Measurements from ENCODE around the gene GSTA3.
"Not testable (repeated sequence)": the region's sequence is repeated elsewhere in the genome, so short reads cannot be mapped to it uniquely, and the experiment has no call there.

The GSTA3 gene

DNA sequence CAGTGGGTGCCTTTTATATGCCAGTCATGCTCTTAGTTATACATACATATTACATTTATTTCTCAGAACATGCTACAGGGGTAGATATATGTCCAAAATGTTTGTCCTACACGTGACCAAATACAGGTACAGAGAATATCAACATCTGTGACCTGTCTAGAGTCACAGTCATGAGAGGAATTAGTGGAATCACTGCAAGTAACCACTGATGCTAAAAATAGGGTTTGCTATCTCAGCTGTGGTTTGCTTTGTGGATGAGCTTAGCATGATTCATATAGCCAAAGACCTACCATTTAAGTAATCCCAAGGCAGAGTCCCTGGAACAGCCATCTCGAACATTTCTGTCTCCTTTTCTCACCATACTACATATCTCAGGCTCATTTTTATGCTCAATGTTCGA lies 32.3 kb downstream of the GSTA3 start:
- peak; percentile 78 to 91 for DNase-seq (ENCODE audit: low read depth in 2 of 2)
- no peak overlapping the region for H3K4me3 ChIP-seq (replicated peaks in 1 of 2; ENCODE audit: low read depth in 2 of 2, low read length in 2 of 2)
- TF ChIP-seq CTCF (IDR thresholded peaks at IDR 0.05; ENCODE audit: low read depth, low read length): no peak

DNA sequence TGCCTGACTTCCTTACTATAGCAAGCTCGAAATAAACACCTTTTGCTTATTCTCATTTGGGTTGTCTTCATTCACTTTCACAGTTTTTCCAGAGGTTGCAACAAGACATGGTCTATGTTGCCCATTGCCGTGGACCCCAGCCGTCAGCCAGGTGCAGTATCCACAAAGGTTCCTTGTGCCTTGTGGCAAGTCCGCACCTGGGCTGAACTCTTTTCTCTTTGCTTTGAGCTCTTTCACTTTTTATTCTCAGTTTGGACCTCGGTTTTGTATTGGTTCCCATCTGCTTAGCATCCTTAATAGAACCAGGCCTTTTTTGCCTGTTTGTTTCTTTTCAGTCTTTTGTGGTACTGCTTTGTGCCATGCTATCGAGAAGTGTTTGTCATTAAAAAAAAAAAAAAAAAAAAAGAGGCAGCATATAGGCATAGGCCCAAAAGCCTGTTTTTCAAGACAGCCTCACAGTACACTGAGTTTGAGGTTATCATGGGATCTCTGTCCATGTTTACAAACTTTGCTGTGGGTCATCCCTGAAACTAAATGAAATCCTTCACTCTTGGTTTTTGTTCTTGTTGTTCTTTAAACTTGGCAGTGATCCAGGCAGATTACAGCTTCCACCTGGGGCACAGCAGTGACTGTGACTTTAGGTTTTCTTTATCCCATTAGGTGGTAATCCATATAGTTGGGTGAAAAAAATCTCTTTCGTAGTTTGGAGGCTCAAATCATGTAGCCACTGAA lies 33.3 kb downstream of the GSTA3 start:
- DNase-seq (ENCODE audit: low read depth in 2 of 2): peak in 1 of 2 donors; percentile 3
- no peak for TF ChIP-seq CTCF (IDR thresholded peaks at IDR 0.05; ENCODE audit: low read depth, low read length)
- no peak overlapping the region for H3K4me3 ChIP-seq (replicated peaks in 1 of 2; ENCODE audit: low read depth in 2 of 2, low read length in 2 of 2)

GRCh38 chr6:52872031-52872430 lies 37.5 kb downstream of the GSTA3 start:
- TF ChIP-seq CTCF (IDR thresholded peaks at IDR 0.05; ENCODE audit: low read depth, low read length): no peak
- DNase-seq (ENCODE audit: low read depth in 2 of 2): no peak

DNA sequence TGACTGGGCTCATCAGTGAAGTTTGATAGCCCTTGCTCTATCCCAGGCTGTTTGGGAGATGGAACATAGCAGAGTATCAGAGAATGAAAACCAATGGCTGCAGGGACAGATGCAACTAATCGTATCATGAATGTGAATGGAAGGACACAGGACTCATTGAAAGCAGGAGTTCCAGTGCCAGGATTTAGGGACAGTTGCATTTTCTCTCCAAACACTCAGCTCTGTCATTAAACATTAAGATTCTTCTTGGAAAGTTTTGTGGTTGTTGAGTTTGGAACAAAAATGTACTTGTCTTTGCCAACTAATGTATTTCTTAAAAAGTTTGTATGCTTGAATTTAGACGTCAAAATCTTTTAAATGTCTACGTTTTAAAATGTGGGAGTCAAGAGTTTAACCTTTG lies 37.9 kb downstream of the GSTA3 start:
- TF ChIP-seq CTCF (IDR thresholded peaks at IDR 0.05; ENCODE audit: low read depth, low read length): no peak
- no peak overlapping the region for H3K4me3 ChIP-seq (replicated peaks in 1 of 2; ENCODE audit: low read depth in 2 of 2, low read length in 2 of 2)
- DNase-seq (ENCODE audit: low read depth in 2 of 2): no peak

More at GRCh38 chr6:52872031-52872430, 37.5 kb downstream of the GSTA3 start:
- H3K4me3 ChIP-seq (replicated peaks in 1 of 2; ENCODE audit: low read depth in 2 of 2, low read length in 2 of 2): no peak overlapping the region

DNA sequence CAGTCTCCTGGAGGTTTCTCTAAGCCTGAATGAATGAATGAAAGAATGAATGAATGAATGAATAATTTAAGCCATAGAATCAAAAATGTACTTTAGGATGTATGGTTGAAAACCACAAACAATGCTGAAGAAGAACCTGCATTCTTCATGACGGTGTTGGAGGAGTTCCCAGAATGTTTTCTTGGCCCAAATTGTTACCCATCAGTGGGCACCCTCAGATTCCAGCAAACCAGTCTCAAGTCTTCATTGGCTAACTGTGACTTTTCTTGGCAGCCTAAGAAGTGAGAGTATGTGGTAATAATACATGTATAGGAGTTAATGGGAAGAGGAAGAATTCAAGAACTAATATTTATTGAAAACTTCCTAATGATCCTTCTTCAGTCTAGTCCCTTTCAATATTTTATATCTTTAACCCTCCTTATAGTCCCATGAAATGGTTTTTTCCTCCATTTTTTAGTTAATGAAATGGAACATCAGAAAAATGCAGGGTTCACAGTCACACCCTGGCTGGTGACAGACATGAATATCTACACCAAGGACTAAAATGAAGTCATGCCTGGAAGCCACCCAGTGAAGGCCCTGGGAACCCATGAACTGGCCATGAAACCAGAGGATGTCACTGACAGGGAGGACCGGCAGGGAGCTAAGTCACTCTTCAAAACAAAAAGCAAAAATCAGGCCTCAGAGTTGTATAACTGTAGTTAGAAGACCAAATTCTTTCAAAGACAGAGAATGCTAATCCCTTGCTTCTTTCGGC lies 39.0 kb downstream of the GSTA3 start:
- DNase-seq (ENCODE audit: low read depth in 2 of 2): peak in 1 of 2 donors; percentile 68
- not testable (repeated sequence) for H3K4me3 ChIP-seq (replicated peaks in 1 of 2; ENCODE audit: low read depth in 2 of 2, low read length in 2 of 2)

- DNase-seq (ENCODE audit: low read depth in 2 of 2); H3K4me3 ChIP-seq (replicated peaks in 1 of 2; ENCODE audit: low read depth in 2 of 2, low read length in 2 of 2): not testable (repeated sequence)
Measured at GRCh38 chr6:52868899-52869298, 40.6 kb downstream of the GSTA3 start.

DNA sequence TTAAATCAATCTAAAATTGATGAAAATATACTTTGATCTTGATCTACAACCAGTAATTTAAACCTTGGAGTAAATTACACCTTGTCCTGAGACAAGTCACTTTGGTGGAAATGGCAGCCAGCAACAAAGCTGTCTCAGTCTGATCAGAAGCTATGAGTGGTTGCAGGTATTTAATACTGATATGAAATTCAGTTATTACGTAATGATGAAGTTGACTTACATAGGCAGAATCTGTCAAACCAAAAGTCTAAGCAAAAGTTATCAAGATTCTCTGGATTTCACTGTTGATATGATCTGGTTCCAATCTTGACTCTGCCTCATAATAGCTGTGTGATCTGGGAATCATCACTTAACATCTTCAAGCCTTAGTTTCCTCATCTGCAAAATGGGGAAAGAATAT lies 41.3 kb downstream of the GSTA3 start:
- no peak overlapping the region for H3K4me3 ChIP-seq (replicated peaks in 1 of 2; ENCODE audit: low read depth in 2 of 2, low read length in 2 of 2)
- DNase-seq (ENCODE audit: low read depth in 2 of 2): no peak
- no peak for TF ChIP-seq CTCF (IDR thresholded peaks at IDR 0.05; ENCODE audit: low read depth, low read length)

DNA sequence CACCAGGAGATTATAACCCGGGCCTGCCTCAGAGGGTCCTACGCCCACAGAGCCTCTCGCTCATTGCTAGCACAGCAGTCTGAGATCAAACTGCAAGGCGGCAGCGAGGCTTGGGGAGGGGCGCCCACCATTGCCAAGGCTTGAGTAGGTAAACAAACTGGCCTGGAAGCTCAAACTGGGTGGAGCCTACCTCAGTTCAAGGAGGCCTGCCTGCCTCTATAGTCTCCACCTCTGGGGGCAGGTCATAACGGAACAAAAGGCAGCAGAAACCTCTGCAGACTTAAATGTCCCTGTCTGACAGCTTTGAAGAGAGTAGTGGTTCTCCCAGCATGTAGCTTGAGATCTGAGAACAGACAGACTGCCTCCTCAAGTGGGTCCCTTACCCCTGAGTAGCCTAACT lies 48.3 kb downstream of the GSTA3 start:
- not testable (repeated sequence) for DNase-seq (ENCODE audit: low read depth in 2 of 2); H3K4me3 ChIP-seq (replicated peaks in 1 of 2; ENCODE audit: low read depth in 2 of 2, low read length in 2 of 2)

Measured in cardiac fibroblast (primary cell).